Keratinocyte (primary cell): Measurements from ENCODE around the gene ARHGAP24.

ENCODE experiments used
- EZH2 ChIP-seq: IDR thresholded peaks from one replicate; pipeline ENCODE4 v1.6.1; 2012; ENCODE audit warnings: inconsistent platforms, mild to moderate bottlenecking, low read length, moderate library complexity
- TF ChIP-seq, protein P1 (sequence below), 3 experiments: IDR thresholded peaks in 1 of 3; conservative IDR thresholded peaks in 1 of 3; optimal IDR thresholded peaks in 1 of 3; 2 replicates in 2 of 3; 3 replicates in 1 of 3; pipeline versions ENCODE3 to v1.5.1; 2011; ENCODE audit warnings: low read length in 3 of 3, mild to moderate bottlenecking in 3 of 3, moderate library complexity in 2 of 3, control low read depth in 1 of 3, inconsistent platforms in 1 of 3; ENCODE audit not compliant: insufficient read depth in 2 of 3; ENCODE audit errors: extremely low read depth in 1 of 3

DNA sequence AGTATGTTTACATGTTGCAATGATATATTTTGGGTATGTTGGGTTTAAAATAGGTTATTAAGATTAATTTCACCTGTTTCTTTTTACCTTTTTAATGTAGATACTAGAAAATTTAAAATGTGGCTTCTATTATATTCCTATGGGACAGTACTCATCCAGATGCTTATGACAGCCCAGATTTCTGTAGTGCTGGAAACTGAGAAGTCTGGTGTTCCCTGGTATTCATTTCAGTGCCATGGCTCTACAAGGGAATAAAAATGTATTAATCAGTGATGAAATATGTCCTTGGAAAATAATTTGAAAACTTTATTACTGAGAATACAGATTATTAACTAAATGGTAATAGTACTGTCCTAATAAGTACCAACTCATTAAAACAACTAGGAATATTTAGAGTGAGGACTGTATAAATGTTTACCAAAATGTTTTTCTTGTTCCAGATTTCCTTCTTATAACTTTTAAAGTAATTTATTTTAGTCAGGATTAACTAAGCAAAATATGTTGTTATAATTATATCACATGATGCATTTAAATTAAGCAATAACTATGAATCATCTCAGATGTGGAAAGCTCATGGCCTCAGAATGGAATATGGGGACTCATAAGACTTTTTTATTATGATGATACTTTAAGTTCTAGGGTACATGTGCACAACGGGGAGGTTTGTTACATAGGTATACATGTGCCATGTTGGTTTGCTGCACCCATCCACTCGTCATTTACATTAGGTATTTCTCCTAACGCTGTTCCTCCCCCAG lies 25.3 kb downstream of the ARHGAP24 start:
- TF ChIP-seq, protein P1, sequence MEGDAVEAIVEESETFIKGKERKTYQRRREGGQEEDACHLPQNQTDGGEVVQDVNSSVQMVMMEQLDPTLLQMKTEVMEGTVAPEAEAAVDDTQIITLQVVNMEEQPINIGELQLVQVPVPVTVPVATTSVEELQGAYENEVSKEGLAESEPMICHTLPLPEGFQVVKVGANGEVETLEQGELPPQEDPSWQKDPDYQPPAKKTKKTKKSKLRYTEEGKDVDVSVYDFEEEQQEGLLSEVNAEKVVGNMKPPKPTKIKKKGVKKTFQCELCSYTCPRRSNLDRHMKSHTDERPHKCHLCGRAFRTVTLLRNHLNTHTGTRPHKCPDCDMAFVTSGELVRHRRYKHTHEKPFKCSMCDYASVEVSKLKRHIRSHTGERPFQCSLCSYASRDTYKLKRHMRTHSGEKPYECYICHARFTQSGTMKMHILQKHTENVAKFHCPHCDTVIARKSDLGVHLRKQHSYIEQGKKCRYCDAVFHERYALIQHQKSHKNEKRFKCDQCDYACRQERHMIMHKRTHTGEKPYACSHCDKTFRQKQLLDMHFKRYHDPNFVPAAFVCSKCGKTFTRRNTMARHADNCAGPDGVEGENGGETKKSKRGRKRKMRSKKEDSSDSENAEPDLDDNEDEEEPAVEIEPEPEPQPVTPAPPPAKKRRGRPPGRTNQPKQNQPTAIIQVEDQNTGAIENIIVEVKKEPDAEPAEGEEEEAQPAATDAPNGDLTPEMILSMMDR (optimal IDR thresholded peaks at IDR 0.05 in 1 of 3, IDR thresholded peaks at IDR 0.05 in 1 of 3, conservative IDR thresholded peaks at IDR 0.05 in 1 of 3; ENCODE audit: extremely low read depth in 1 of 3, insufficient read depth in 2 of 3, low read length in 3 of 3): no peak
- TF ChIP-seq EZH2: no peak
